22Rv1 (cell line): ENCODE results near the gene VAX1.
"Not testable (repeated sequence)": the region's sequence is repeated elsewhere in the genome, so short reads cannot be mapped to it uniquely, and the experiment has no call there.

Experiments
- H3K27ac ChIP-seq: fragments of 450-650 bp; 2 replicates; pipeline ENCODE4 v1.5.1; 2017
- CTCF ChIP-seq: fragments of 450-650 bp; IDR thresholded peaks from 2 replicates; pipeline ENCODE4 v1.5.1; 2017; ENCODE audit warnings: mild to moderate bottlenecking
- ZFX ChIP-seq: fragments of 450-650 bp; IDR thresholded peaks from 2 replicates; pipeline ENCODE4 v1.6.1; 2017; ENCODE audit warnings: antibody characterized with exemption, borderline replicate concordance

Gene VAX1

GRCh38 chr10:117134056-117134305 lies 4.1 kb downstream of the VAX1 start:
- TF ChIP-seq ZFX (no peak), CTCF (no peak)
- H3K27ac ChIP-seq, result no peak overlapping the region

GRCh38 chr10:117133273-117134055 lies 4.6 kb downstream of the VAX1 start:
- no peak for TF ChIP-seq CTCF
- TF ChIP-seq ZFX, result no peak
- no peak overlapping the region for H3K27ac ChIP-seq

- no peak overlapping the region for H3K27ac ChIP-seq
- no peak for TF ChIP-seq CTCF
Observed at GRCh38 chr10:117132751-117133231, 5.3 kb downstream of the VAX1 start.

GRCh38 chr10:117131376-117132327 lies 6.4 kb downstream of the VAX1 start:
- TF ChIP-seq CTCF (no peak), ZFX (no peak)

GRCh38 chr10:117130862-117131375 lies 7.2 kb downstream of the VAX1 start:
- H3K27ac ChIP-seq, result no peak overlapping the region
- TF ChIP-seq ZFX (no peak), CTCF (no peak)

More at GRCh38 chr10:117131376-117132327, 6.4 kb downstream of the VAX1 start:
- H3K27ac ChIP-seq, result no peak overlapping the region

GRCh38 chr10:117130346-117130745 lies 7.7 kb downstream of the VAX1 start:
- no peak overlapping the region for H3K27ac ChIP-seq
- TF ChIP-seq CTCF (no peak), ZFX (no peak)

GRCh38 chr10:117126645-117127044 lies 11.4 kb downstream of the VAX1 start:
- H3K27ac ChIP-seq, result not testable (repeated sequence)
